Lung (tissue), 14 donors: Measurements from ENCODE around the gene CT45A5. TPM values are rescaled to one million over a fixed set of nuclear protein-coding genes. Genes with fewer than 3 reads are reported as not detected.
"Not testable (repeated sequence)": the region's sequence is repeated elsewhere in the genome, so short reads cannot be mapped to it uniquely, and the experiment has no call there.

Experiments
- ATAC-seq: fragments of 200-7000 bp; cut with Tn5 transposase; one replicate; pipeline ENCODE4 v1.9.1; 2020; ENCODE audit warnings: moderate number of reproducible peaks; ENCODE audit not compliant: insufficient read depth, low FRiP score
- DNase-seq, 3 donors: peaks; one replicate each; pipeline ENCODE4 v3.0.0-alpha.2; 2013 to 2017
- H3K27ac ChIP-seq, 2 donors: one replicate each; pipeline ENCODE4 v1.5.1; 2013; ENCODE audit warnings: mild to moderate bottlenecking in 2 of 2, moderate library complexity in 2 of 2, control low read depth in 1 of 2, inconsistent platforms in 1 of 2, low read depth in 1 of 2, low read length in 1 of 2
- H3K27me3 ChIP-seq, 3 donors: one replicate each; pipeline ENCODE4 v1.5.1; 2013; ENCODE audit warnings: low read length in 2 of 3; ENCODE audit not compliant: control insufficient read depth in 3 of 3, insufficient read depth in 3 of 3
- H3K36me3 ChIP-seq, 4 donors: one replicate each; pipeline ENCODE4 v1.5.1; 2013; ENCODE audit warnings: low read length in 4 of 4, mild to moderate bottlenecking in 1 of 4, moderate library complexity in 1 of 4; ENCODE audit not compliant: control insufficient read depth in 4 of 4, insufficient read depth in 4 of 4
- H3K4me1 ChIP-seq, 5 donors: one replicate each; pipeline ENCODE4 v1.5.1; 2013; ENCODE audit warnings: low read length in 5 of 5, mild to moderate bottlenecking in 2 of 5, moderate library complexity in 1 of 5; ENCODE audit not compliant: control insufficient read depth in 5 of 5, insufficient read depth in 5 of 5
- H3K4me3 ChIP-seq: one replicate; pipeline ENCODE4 v1.5.1; 2013; ENCODE audit warnings: mild to moderate bottlenecking, control low read depth, moderate library complexity
- H3K9ac ChIP-seq, 2 donors: one replicate each; pipeline ENCODE4 v1.5.1; 2013; ENCODE audit warnings: low read length in 2 of 2, control low read depth in 1 of 2; ENCODE audit not compliant: insufficient read depth in 1 of 2
- H3K9me3 ChIP-seq, 4 donors: one replicate each; pipeline ENCODE4 v1.5.1; 2013; ENCODE audit warnings: low read length in 3 of 4, mild to moderate bottlenecking in 1 of 4, moderate library complexity in 1 of 4; ENCODE audit not compliant: control insufficient read depth in 4 of 4, insufficient read depth in 3 of 4
- WGBS, 2 donors: extraction: QIAGEN DNeasy Blood & Tissue Kit; methylation state at CpG; one replicate each; pipeline ENCODE4 v1.1.7; 2013; 5-methylcytosine and 5-hydroxymethylcytosine counted together
- long read RNA-seq, 5 donors: transcript quantifications; one replicate each; lab custom pipeline, GENCODE V29; 2026
- polyA plus RNA-seq, 2 donors: library from polyadenylated mRNA; stranded (reverse); fragments of 200-250 nt; gene quantifications; one replicate each; pipeline ENCODE4 v1.2.1, GENCODE V29; 2013
- total RNA-seq, 2 donors: library from RNA; depleted of rRNA in 1 of 2; stranded (reverse); fragments of >200 nt in 1 of 2; gene quantifications; one replicate each; pipeline ENCODE4 v1.2.1, GENCODE V29; 2014 to 2021
- donor health status: Bipolar disorder and iron deficiency.
- donor health status: healthy.
- donor health status: DM: yes; HTN: yes; CAD: no.

CT45A5 gene
- under 1 TPM in 1 of 2 donors, not detected in 1; 1.00 TPM for total RNA-seq
- polyA plus RNA-seq, result not detected
- long read RNA-seq, donor 1, transcript CT45A5-202 (4 exons, 726 nt), result major isoform, 17 of 17 reads
- long read RNA-seq, donor 1, partial matches to known transcripts, result 0 of 17 reads
- long read RNA-seq, donor 1, other reads (novel, unspliced or antisense), result 0 of 17 reads
- long read RNA-seq, donor 2, partial matches to known transcripts, result 0 of 3 reads
- long read RNA-seq, donor 2, other reads (novel, unspliced or antisense), result 0 of 3 reads
- long read RNA-seq, donor 3, transcript CT45A5-202 (4 exons, 726 nt), result major isoform, 15 of 15 reads
- long read RNA-seq, donor 3, partial matches to known transcripts, result 0 of 15 reads
- long read RNA-seq, donor 3, other reads (novel, unspliced or antisense), result 0 of 15 reads
- long read RNA-seq, donor 4, transcript CT45A5-202 (4 exons, 726 nt), result major isoform, 6 of 6 reads
- long read RNA-seq, donor 4, partial matches to known transcripts, result 0 of 6 reads
- long read RNA-seq, donor 4, other reads (novel, unspliced or antisense), result 0 of 6 reads
- long read RNA-seq, donor 5, transcript CT45A5-202 (4 exons, 726 nt), result major isoform, 15 of 15 reads
- long read RNA-seq, donor 5, partial matches to known transcripts, result 0 of 15 reads
- long read RNA-seq, donor 5, other reads (novel, unspliced or antisense), result 0 of 15 reads

- ATAC-seq, H3K27ac ChIP-seq, H3K4me3 ChIP-seq, H3K36me3 ChIP-seq, DNase-seq, H3K27me3 ChIP-seq, H3K9me3 ChIP-seq, H3K9ac ChIP-seq, H3K4me1 ChIP-seq: not testable (repeated sequence)
- no CpG with 5 or more reads among the region's 16 CpGs for WGBS, 2 donors
Observed at GRCh38 chrX:135785403-135785802, at the start of gene CT45A5. Gene CT45A5, minus strand, starts transcription at chrX:135785503. Its CDS starts 3,774 bp downstream, at chrX:135781729.

- DNase-seq, H3K9me3 ChIP-seq, H3K9ac ChIP-seq, H3K4me1 ChIP-seq, H3K36me3 ChIP-seq, ATAC-seq, H3K4me3 ChIP-seq, H3K27me3 ChIP-seq, H3K27ac ChIP-seq: not testable (repeated sequence)
- no CpG with 5 or more reads among the region's 17 CpGs for WGBS, 2 donors
Observed at GRCh38 chrX:135819912-135820311, 34.6 kb upstream of the CT45A5 start, which contains the start of gene CT45A2. Gene CT45A2, minus strand, starts transcription at chrX:135820012. Its CDS starts 3,747 bp downstream, at chrX:135816265.

- not testable (repeated sequence) for H3K4me3 ChIP-seq, H3K9me3 ChIP-seq, H3K4me1 ChIP-seq, H3K36me3 ChIP-seq, H3K9ac ChIP-seq, ATAC-seq, H3K27me3 ChIP-seq, H3K27ac ChIP-seq, DNase-seq
- no CpG with 5 or more reads among the region's 16 CpGs for WGBS, 2 donors
Observed at GRCh38 chrX:135802687-135803086, 17.4 kb upstream of the CT45A5 start, which contains the start of gene CT45A6. Gene CT45A6, minus strand, starts transcription at chrX:135802787. Its CDS starts 3,794 bp downstream, at chrX:135798993.

- whole genome bisulfite sequencing, 2 donors, result no CpG with 5 or more reads among the region's 17 CpGs
- ATAC-seq, result not testable (repeated sequence)
Observed at GRCh38 chrX:135768091-135768490, 17.2 kb downstream of the CT45A5 start, which contains the start of gene CT45A3. Gene CT45A3, minus strand, starts transcription at chrX:135768191. Its CDS starts 3,747 bp downstream, at chrX:135764444.

GRCh38 chrX:135744739-135745138 is 40.6 kb downstream of the CT45A5 start:
- not testable (repeated sequence) for H3K27me3 ChIP-seq, DNase-seq, H3K4me3 ChIP-seq, H3K36me3 ChIP-seq, H3K9ac ChIP-seq, ATAC-seq, H3K27ac ChIP-seq, H3K4me1 ChIP-seq, H3K9me3 ChIP-seq
- 93 to 95% methylated on average over 2 to 4 of the region's 4 CpGs for WGBS, 2 donors

More at GRCh38 chrX:135768091-135768490, 17.2 kb downstream of the CT45A5 start, which contains the start of gene CT45A3:
- H3K4me3 ChIP-seq, H3K27ac ChIP-seq, H3K9ac ChIP-seq, H3K9me3 ChIP-seq, H3K27me3 ChIP-seq, H3K36me3 ChIP-seq, H3K4me1 ChIP-seq, DNase-seq: not testable (repeated sequence)
